ENCODE data around the gene TMEM11. TPM values are rescaled to one million over a fixed set of nuclear protein-coding genes. Genes with fewer than 3 reads are reported as not detected.

TMEM11 gene
- total RNA-seq, 1 donor from 2014 or later, result 31.6 TPM

- Mint-ChIP-seq H3K9me3 (ENCODE audit: unreplicated experiment) (no peaks in the 10 kb centered on the region), H3K4me1 (ENCODE audit: low read depth, unreplicated experiment) (peaks cover 4% of the 10 kb centered on the region), H3K27ac (ENCODE audit: unreplicated experiment) (no peak overlapping the region), H3K36me3 (ENCODE audit: low read depth, unreplicated experiment) (peaks cover 9% of the 10 kb centered on the region), H3K27me3 (ENCODE audit: low read depth, unreplicated experiment) (peaks cover 5% of the 10 kb centered on the region), H3K4me3 (ENCODE audit: unreplicated experiment) (no peak overlapping the region)
- H4K20me1 ChIP-seq (ENCODE audit: insufficient read depth, low read length), result no peaks in the 10 kb centered on the region
- no peak for FAIRE-seq
- H3K27me3 ChIP-seq (ENCODE audit: insufficient read depth, low read length), result no peaks in the 10 kb centered on the region
- H3K4me2 ChIP-seq (ENCODE audit: low read length), result no peak overlapping the region
- no peak overlapping the region for H3K4me3 ChIP-seq (ENCODE audit: insufficient read depth, low read depth, low read length)
- no peak overlapping the region for H2AFZ ChIP-seq (ENCODE audit: low read depth, low read length)
- no peaks in the 10 kb centered on the region for H3K4me1 ChIP-seq (ENCODE audit: insufficient read depth, low read length)
- H3K9me3 ChIP-seq (ENCODE audit: insufficient read depth, low read depth, low read length), result no peaks in the 10 kb centered on the region
- DNase-seq (ENCODE audit: low read depth), result no peak
- H3K9ac ChIP-seq (ENCODE audit: low read length), result no peak overlapping the region
- no peak for TF ChIP-seq EZH2 (IDR thresholded peaks at IDR 0.05; ENCODE audit: insufficient read depth, low read length)
- TF ChIP-seq CTCF (IDR thresholded peaks at IDR 0.05; ENCODE audit: insufficient read depth, low read depth, low read length), result no peak
- no peaks in the 10 kb centered on the region for H3K36me3 ChIP-seq (ENCODE audit: insufficient read depth, low read length)
- no peak overlapping the region for H3K27ac ChIP-seq (ENCODE audit: low read depth, low read length)
- H3K79me2 ChIP-seq (ENCODE audit: insufficient read depth, low read length), result no peaks in the 10 kb centered on the region
Observed at GRCh38 chr17:21233581-21234347, 19.8 kb upstream of the TMEM11 start.

- no peak for TF ChIP-seq EZH2 (IDR thresholded peaks at IDR 0.05; ENCODE audit: insufficient read depth, low read length)
- Histone ChIP-seq H3K27ac (ENCODE audit: low read depth, low read length) (no peak overlapping the region), H3K4me3 (ENCODE audit: insufficient read depth, low read depth, low read length) (no peak overlapping the region), H3K79me2 (ENCODE audit: insufficient read depth, low read length) (no peaks in the 10 kb centered on the region), H3K9me3 (ENCODE audit: insufficient read depth, low read depth, low read length) (no peaks in the 10 kb centered on the region), H3K9ac (ENCODE audit: low read length) (no peak overlapping the region), H3K4me1 (ENCODE audit: insufficient read depth, low read length) (no peaks in the 10 kb centered on the region), H2AFZ (ENCODE audit: low read depth, low read length) (no peak overlapping the region), H4K20me1 (ENCODE audit: insufficient read depth, low read length) (no peaks in the 10 kb centered on the region), H3K27me3 (ENCODE audit: insufficient read depth, low read length) (no peaks in the 10 kb centered on the region), H3K36me3 (ENCODE audit: insufficient read depth, low read length) (no peaks in the 10 kb centered on the region), H3K4me2 (ENCODE audit: low read length) (no peak overlapping the region)
- H3K27me3 Mint-ChIP-seq (ENCODE audit: low read depth, unreplicated experiment), result no peaks in the 10 kb centered on the region
- H3K4me1 Mint-ChIP-seq (ENCODE audit: low read depth, unreplicated experiment), result peaks cover 4% of the 10 kb centered on the region
- H3K36me3 Mint-ChIP-seq (ENCODE audit: low read depth, unreplicated experiment), result peaks cover 8% of the 10 kb centered on the region
- no peak overlapping the region for H3K27ac Mint-ChIP-seq (ENCODE audit: unreplicated experiment)
- no peaks in the 10 kb centered on the region for H3K9me3 Mint-ChIP-seq (ENCODE audit: unreplicated experiment)
- FAIRE-seq (no peak), DNase-seq (ENCODE audit: low read depth) (no peak)
- H3K4me3 Mint-ChIP-seq (ENCODE audit: unreplicated experiment), result no peak overlapping the region
Observed at GRCh38 chr17:21232033-21232749, 18.2 kb upstream of the TMEM11 start.

GRCh38 chr17:21231533-21231932 lies 17.6 kb upstream of the TMEM11 start:
- Histone ChIP-seq H3K27ac (ENCODE audit: low read depth, low read length) (no peak overlapping the region), H3K36me3 (ENCODE audit: insufficient read depth, low read length) (no peaks in the 10 kb centered on the region), H3K4me1 (ENCODE audit: insufficient read depth, low read length) (no peaks in the 10 kb centered on the region), H3K9ac (ENCODE audit: low read length) (no peak overlapping the region), H3K4me2 (ENCODE audit: low read length) (no peak overlapping the region), H2AFZ (ENCODE audit: low read depth, low read length) (no peak overlapping the region), H4K20me1 (ENCODE audit: insufficient read depth, low read length) (no peaks in the 10 kb centered on the region), H3K9me3 (ENCODE audit: insufficient read depth, low read depth, low read length) (no peaks in the 10 kb centered on the region), H3K4me3 (ENCODE audit: insufficient read depth, low read depth, low read length) (no peak overlapping the region), H3K79me2 (ENCODE audit: insufficient read depth, low read length) (no peaks in the 10 kb centered on the region), H3K27me3 (ENCODE audit: insufficient read depth, low read length) (no peaks in the 10 kb centered on the region)
- TF ChIP-seq EZH2 (IDR thresholded peaks at IDR 0.05; ENCODE audit: insufficient read depth, low read length) (no peak), CTCF (IDR thresholded peaks at IDR 0.05; ENCODE audit: insufficient read depth, low read depth, low read length) (no peak)
- FAIRE-seq (no peak), DNase-seq (ENCODE audit: low read depth) (no peak)
- no peaks in the 10 kb centered on the region for H3K27me3 Mint-ChIP-seq (ENCODE audit: low read depth, unreplicated experiment)
- no peaks in the 10 kb centered on the region for H3K9me3 Mint-ChIP-seq (ENCODE audit: unreplicated experiment)
- H3K4me3 Mint-ChIP-seq (ENCODE audit: unreplicated experiment), result no peak overlapping the region
- H3K36me3 Mint-ChIP-seq (ENCODE audit: low read depth, unreplicated experiment), result peaks cover 8% of the 10 kb centered on the region
- peaks cover 4% of the 10 kb centered on the region for H3K4me1 Mint-ChIP-seq (ENCODE audit: low read depth, unreplicated experiment)
- H3K27ac Mint-ChIP-seq (ENCODE audit: unreplicated experiment), result no peak overlapping the region
